Astrocyte of the hippocampus (primary cell): ENCODE measurements around the gene CA6.
"Not testable (repeated sequence)": the region's sequence is repeated elsewhere in the genome, so short reads cannot be mapped to it uniquely, and the experiment has no call there.

ENCODE experiments used
- DNase-seq: peaks from one replicate; pipeline ENCODE4 v3.0.0; 2011; ENCODE audit warnings: low read depth, low spot score

The CA6 gene

GRCh38 chr1:9004700-9005394 is 59.2 kb downstream of the CA6 start:
- peak; percentile 91 for DNase-seq

- no peak for DNase-seq
These were observed 59.7 kb downstream of the CA6 start for GRCh38 chr1:9005395-9005708.

GRCh38 chr1:9006956-9007615 is 61.4 kb downstream of the CA6 start:
- DNase-seq = no peak

GRCh38 chr1:9008236-9008635 is 62.6 kb downstream of the CA6 start:
- DNase-seq = no peak

GRCh38 chr1:9009438-9010370 is 64.0 kb downstream of the CA6 start:
- DNase-seq = peak; percentile 50

- DNase-seq = no peak
These were observed 65.2 kb downstream of the CA6 start for GRCh38 chr1:9010781-9011323.

- peak; percentile 11 for DNase-seq
These were observed 68.2 kb downstream of the CA6 start for GRCh38 chr1:9013819-9014218.

GRCh38 chr1:9014475-9015375 is 69.1 kb downstream of the CA6 start:
- no peak for DNase-seq

GRCh38 chr1:9016455-9016854 is 70.8 kb downstream of the CA6 start:
- DNase-seq = no peak

- DNase-seq = peak; percentile 11
These were observed 72.7 kb downstream of the CA6 start for GRCh38 chr1:9018333-9018732.

- no peak for DNase-seq
These were observed 74.2 kb downstream of the CA6 start for GRCh38 chr1:9019896-9020295.

- no peak for DNase-seq
These were observed 74.6 kb downstream of the CA6 start for GRCh38 chr1:9020305-9020704.

GRCh38 chr1:9022026-9022738 is 76.5 kb downstream of the CA6 start:
- DNase-seq = not testable (repeated sequence)

GRCh38 chr1:9022773-9023172 is 77.1 kb downstream of the CA6 start:
- no peak for DNase-seq
